ENCODE measurements around the gene ADCYAP1R1.

GRCh38 chr7:31091924-31092434 is 39.9 kb downstream of the ADCYAP1R1 start:
- no peak for TF ChIP-seq POLR2A (IDR thresholded peaks at IDR 0.05; ENCODE audit: low read depth, low read length)
- no peak for TF ChIP-seq POLR2AphosphoS5 (IDR thresholded peaks at IDR 0.05; ENCODE audit: low read depth, low read length)
